ENCODE measurements around the gene TTC38. TPM values are rescaled to one million over a fixed set of nuclear protein-coding genes. Genes with fewer than 3 reads are reported as not detected.
A peak's percentile ranks its signal among the peaks of the same experiment; 100 is the strongest.

The TTC38 gene
- total and polyA plus RNA-seq, 2 donors from 2014 or later, result 41.3 to 100 TPM

GRCh38 chr22:46244771-46245170 lies 23.0 kb upstream of the TTC38 start:
- FAIRE-seq, result no peak
- intact Hi-C loops (cut with DNase I), result no loop called here
- Histone ChIP-seq H3K27me3 (ENCODE audit: control insufficient read depth, insufficient read depth, low read length) (no peaks in the 10 kb centered on the region), H3K9me3 (ENCODE audit: control insufficient read depth in 2 of 3, insufficient read depth in 1 of 3, low read length in 3 of 3) (no peaks in the 10 kb centered on the region), H3K27ac (ENCODE audit: low read depth in 2 of 2, low read length in 2 of 2) (no peak overlapping the region), H3K9ac (ENCODE audit: low read length in 3 of 3) (no peak overlapping the region), H3K4me1 (ENCODE audit: control insufficient read depth in 2 of 3, insufficient read depth in 2 of 3, low read depth in 1 of 3, low read length in 3 of 3) (peaks cover 0 to 10% (median 0%) of the 10 kb centered on the region in 3 donors), H3K36me3 (ENCODE audit: control insufficient read depth in 2 of 3, insufficient read depth in 3 of 3, low read length in 3 of 3) (peaks cover 0 to 6% (median 2%) of the 10 kb centered on the region in 3 donors), H3K4me3 (ENCODE audit: low read length in 3 of 3) (no peak overlapping the region)
- TF ChIP-seq CTCF (IDR thresholded peaks at IDR 0.05; ENCODE audit: borderline replicate concordance, extremely low read depth, insufficient read depth), result no peak
- no peak for DNase-seq

GRCh38 chr22:46245511-46245910 lies 22.3 kb upstream of the TTC38 start:
- Histone ChIP-seq H3K4me3 (ENCODE audit: low read length in 3 of 3) (peak overlapping the region in 1 of 3 donors; percentile 8), H3K27me3 (ENCODE audit: control insufficient read depth, insufficient read depth, low read length) (no peaks in the 10 kb centered on the region), H3K4me1 (ENCODE audit: control insufficient read depth in 2 of 3, insufficient read depth in 2 of 3, low read depth in 1 of 3, low read length in 3 of 3) (peaks cover 0 to 10% (median 0%) of the 10 kb centered on the region in 3 donors), H3K36me3 (ENCODE audit: control insufficient read depth in 2 of 3, insufficient read depth in 3 of 3, low read length in 3 of 3) (peaks cover 0 to 6% (median 2%) of the 10 kb centered on the region in 3 donors), H3K9ac (ENCODE audit: low read length in 3 of 3) (no peak overlapping the region), H3K27ac (ENCODE audit: low read depth in 2 of 2, low read length in 2 of 2) (no peak overlapping the region), H3K9me3 (ENCODE audit: control insufficient read depth in 2 of 3, insufficient read depth in 1 of 3, low read length in 3 of 3) (no peaks in the 10 kb centered on the region)
- FAIRE-seq (no peak), DNase-seq (peak in 3 of 5 donors; percentile 26 to 86 (median 52))
- no peak for TF ChIP-seq CTCF (IDR thresholded peaks at IDR 0.05; ENCODE audit: borderline replicate concordance, extremely low read depth, insufficient read depth)
- intact Hi-C loops (cut with DNase I), result no loop called here

- no peaks in the 10 kb centered on the region for H3K9me3 ChIP-seq (ENCODE audit: control insufficient read depth in 2 of 3, insufficient read depth in 1 of 3, low read length in 3 of 3)
- no peak overlapping the region for H3K27ac ChIP-seq (ENCODE audit: low read depth in 2 of 2, low read length in 2 of 2)
- peaks cover 0 to 6% (median 0%) of the 10 kb centered on the region in 3 donors for H3K36me3 ChIP-seq (ENCODE audit: control insufficient read depth in 2 of 3, insufficient read depth in 3 of 3, low read length in 3 of 3)
- H3K9ac ChIP-seq (ENCODE audit: low read length in 3 of 3), result no peak overlapping the region
- peaks cover 0 to 10% (median 0%) of the 10 kb centered on the region in 3 donors for H3K4me1 ChIP-seq (ENCODE audit: control insufficient read depth in 2 of 3, insufficient read depth in 2 of 3, low read depth in 1 of 3, low read length in 3 of 3)
- intact Hi-C loops (cut with DNase I), result no loop called here
- no peak overlapping the region for H3K4me3 ChIP-seq (ENCODE audit: low read length in 3 of 3)
- no peak for FAIRE-seq
- TF ChIP-seq CTCF (IDR thresholded peaks at IDR 0.05; ENCODE audit: borderline replicate concordance, extremely low read depth, insufficient read depth), result no peak
- no peaks in the 10 kb centered on the region for H3K27me3 ChIP-seq (ENCODE audit: control insufficient read depth, insufficient read depth, low read length)
- DNase-seq, result peak in 1 of 5 donors; percentile 31
These were observed 21.6 kb upstream of the TTC38 start for GRCh38 chr22:46246178-46246577.
